ENCODE measurements around the gene FGF12.

Gene FGF12

DNA sequence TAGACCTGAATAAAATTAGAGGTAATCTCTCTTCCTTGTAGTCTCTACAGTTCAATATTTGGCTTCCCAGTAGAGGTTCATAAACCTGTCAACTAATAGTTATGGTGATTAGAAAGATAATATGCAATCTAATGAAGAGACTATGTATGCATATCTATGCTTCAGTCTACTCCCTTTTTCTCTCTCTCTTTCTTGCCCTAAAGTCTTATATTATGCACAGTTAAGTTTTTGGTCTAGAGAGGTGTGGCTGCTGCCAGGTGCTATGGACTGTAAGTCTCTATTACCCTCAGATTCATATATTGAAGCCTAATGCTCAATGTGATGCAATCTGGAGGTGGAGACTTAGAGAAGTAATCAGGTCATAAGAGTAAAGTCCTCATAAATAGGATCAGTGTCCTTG is 413.7 kb downstream of the FGF12 start:
- no peak for TF ChIP-seq EZH2phosphoT487 (IDR thresholded peaks at IDR 0.05; ENCODE audit: borderline replicate concordance, low read length)
- TF ChIP-seq, protein P1, sequence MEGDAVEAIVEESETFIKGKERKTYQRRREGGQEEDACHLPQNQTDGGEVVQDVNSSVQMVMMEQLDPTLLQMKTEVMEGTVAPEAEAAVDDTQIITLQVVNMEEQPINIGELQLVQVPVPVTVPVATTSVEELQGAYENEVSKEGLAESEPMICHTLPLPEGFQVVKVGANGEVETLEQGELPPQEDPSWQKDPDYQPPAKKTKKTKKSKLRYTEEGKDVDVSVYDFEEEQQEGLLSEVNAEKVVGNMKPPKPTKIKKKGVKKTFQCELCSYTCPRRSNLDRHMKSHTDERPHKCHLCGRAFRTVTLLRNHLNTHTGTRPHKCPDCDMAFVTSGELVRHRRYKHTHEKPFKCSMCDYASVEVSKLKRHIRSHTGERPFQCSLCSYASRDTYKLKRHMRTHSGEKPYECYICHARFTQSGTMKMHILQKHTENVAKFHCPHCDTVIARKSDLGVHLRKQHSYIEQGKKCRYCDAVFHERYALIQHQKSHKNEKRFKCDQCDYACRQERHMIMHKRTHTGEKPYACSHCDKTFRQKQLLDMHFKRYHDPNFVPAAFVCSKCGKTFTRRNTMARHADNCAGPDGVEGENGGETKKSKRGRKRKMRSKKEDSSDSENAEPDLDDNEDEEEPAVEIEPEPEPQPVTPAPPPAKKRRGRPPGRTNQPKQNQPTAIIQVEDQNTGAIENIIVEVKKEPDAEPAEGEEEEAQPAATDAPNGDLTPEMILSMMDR (IDR thresholded peaks at IDR 0.05; ENCODE audit: low read depth, low read length, poor library complexity, severe bottlenecking): no peak
- Histone ChIP-seq H3K79me2 (ENCODE audit: control insufficient read depth, low read length) (no peaks in the 10 kb centered on the region), H3F3A (ENCODE audit: control insufficient read depth, insufficient read depth) (no peaks in the 10 kb centered on the region), H3K27ac (ENCODE audit: low read depth, low read length) (no peak overlapping the region), H4K20me1 (ENCODE audit: control insufficient read depth, insufficient read depth, low read depth, low read length) (no peaks in the 10 kb centered on the region), H3K4me3 (ENCODE audit: low read length) (no peak overlapping the region), H3K4me2 (ENCODE audit: low read length) (no peak overlapping the region), H3K9me3 (ENCODE audit: control insufficient read depth, insufficient read depth, low read length) (no peaks in the 10 kb centered on the region), H3K9me2 (replicated peaks; ENCODE audit: control insufficient read depth, low read length) (no peaks in the 10 kb centered on the region), H3K36me3 (ENCODE audit: control insufficient read depth, low read length) (no peaks in the 10 kb centered on the region), H3K27me3 (ENCODE audit: control insufficient read depth, low read length) (no peaks in the 10 kb centered on the region), H3K4me1 (ENCODE audit: control insufficient read depth, low read length) (no peaks in the 10 kb centered on the region)

DNA sequence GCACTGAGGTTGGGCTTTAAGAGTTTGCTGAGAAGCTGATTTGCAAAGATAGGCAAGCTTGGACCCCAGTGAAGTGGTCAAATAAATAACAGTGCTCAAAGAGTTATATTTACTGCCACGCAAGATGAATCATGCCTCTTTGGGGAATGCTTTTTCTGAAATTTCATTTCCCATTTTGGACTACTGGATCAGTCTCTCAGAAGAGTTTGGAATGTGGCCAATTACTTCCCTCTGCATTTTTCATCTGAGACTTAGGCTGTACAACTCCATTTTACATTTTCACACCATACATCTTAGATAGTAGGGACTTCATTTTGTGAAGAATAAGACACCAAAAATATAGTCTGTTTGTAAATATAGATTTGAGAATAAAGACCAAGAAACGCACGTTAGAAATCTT is 419.7 kb downstream of the FGF12 start:
- H3K4me1 ChIP-seq (ENCODE audit: control insufficient read depth, low read length): no peaks in the 10 kb centered on the region
- H3F3A ChIP-seq (ENCODE audit: control insufficient read depth, insufficient read depth): no peaks in the 10 kb centered on the region
- no peaks in the 10 kb centered on the region for H3K36me3 ChIP-seq (ENCODE audit: control insufficient read depth, low read length)
- H4K20me1 ChIP-seq (ENCODE audit: control insufficient read depth, insufficient read depth, low read depth, low read length): no peaks in the 10 kb centered on the region
- no peaks in the 10 kb centered on the region for H3K79me2 ChIP-seq (ENCODE audit: control insufficient read depth, low read length)
- no peaks in the 10 kb centered on the region for H3K9me2 ChIP-seq (replicated peaks; ENCODE audit: control insufficient read depth, low read length)
- H3K4me2 ChIP-seq (ENCODE audit: low read length): no peak overlapping the region
- H3K27me3 ChIP-seq (ENCODE audit: control insufficient read depth, low read length): no peaks in the 10 kb centered on the region
- no peaks in the 10 kb centered on the region for H3K9me3 ChIP-seq (ENCODE audit: control insufficient read depth, insufficient read depth, low read length)
- H3K27ac ChIP-seq (ENCODE audit: low read depth, low read length): no peak overlapping the region
- no peak overlapping the region for H3K4me3 ChIP-seq (ENCODE audit: low read length)
- no peak for TF ChIP-seq EZH2phosphoT487 (IDR thresholded peaks at IDR 0.05; ENCODE audit: borderline replicate concordance, low read length)
- TF ChIP-seq, protein P1 (IDR thresholded peaks at IDR 0.05; ENCODE audit: low read depth, low read length, poor library complexity, severe bottlenecking): no peak

DNA sequence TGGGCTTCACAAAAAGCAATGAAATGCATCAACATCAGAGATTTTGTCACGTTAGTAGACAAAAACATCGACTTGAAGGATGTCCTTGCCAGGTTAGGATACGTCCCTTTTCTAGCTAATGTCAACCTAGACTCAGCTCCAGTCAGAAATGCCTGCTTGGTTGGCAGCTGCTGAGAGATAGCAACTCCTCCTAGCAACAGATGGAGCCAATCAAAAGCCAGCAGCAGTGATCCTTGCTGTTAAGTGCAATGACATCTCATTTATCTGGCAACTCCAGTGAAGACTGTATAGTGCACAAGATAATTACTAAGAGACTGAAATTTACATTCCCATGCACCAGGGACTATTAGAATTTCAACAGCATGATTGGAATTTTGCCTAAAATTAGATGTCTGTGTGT is 424.1 kb downstream of the FGF12 start:
- Histone ChIP-seq H3K27ac (ENCODE audit: low read depth, low read length) (no peak overlapping the region), H3K9me3 (ENCODE audit: control insufficient read depth, insufficient read depth, low read length) (no peaks in the 10 kb centered on the region), H3K4me1 (ENCODE audit: control insufficient read depth, low read length) (no peaks in the 10 kb centered on the region), H3K9me2 (replicated peaks; ENCODE audit: control insufficient read depth, low read length) (no peaks in the 10 kb centered on the region), H3K36me3 (ENCODE audit: control insufficient read depth, low read length) (no peaks in the 10 kb centered on the region), H3F3A (ENCODE audit: control insufficient read depth, insufficient read depth) (no peaks in the 10 kb centered on the region), H3K79me2 (ENCODE audit: control insufficient read depth, low read length) (no peaks in the 10 kb centered on the region), H3K27me3 (ENCODE audit: control insufficient read depth, low read length) (no peaks in the 10 kb centered on the region), H3K4me2 (ENCODE audit: low read length) (no peak overlapping the region), H3K4me3 (ENCODE audit: low read length) (no peak overlapping the region), H4K20me1 (ENCODE audit: control insufficient read depth, insufficient read depth, low read depth, low read length) (no peaks in the 10 kb centered on the region)
- TF ChIP-seq, protein P1 (IDR thresholded peaks at IDR 0.05; ENCODE audit: low read depth, low read length, poor library complexity, severe bottlenecking): no peak
- no peak for TF ChIP-seq EZH2phosphoT487 (IDR thresholded peaks at IDR 0.05; ENCODE audit: borderline replicate concordance, low read length)

DNA sequence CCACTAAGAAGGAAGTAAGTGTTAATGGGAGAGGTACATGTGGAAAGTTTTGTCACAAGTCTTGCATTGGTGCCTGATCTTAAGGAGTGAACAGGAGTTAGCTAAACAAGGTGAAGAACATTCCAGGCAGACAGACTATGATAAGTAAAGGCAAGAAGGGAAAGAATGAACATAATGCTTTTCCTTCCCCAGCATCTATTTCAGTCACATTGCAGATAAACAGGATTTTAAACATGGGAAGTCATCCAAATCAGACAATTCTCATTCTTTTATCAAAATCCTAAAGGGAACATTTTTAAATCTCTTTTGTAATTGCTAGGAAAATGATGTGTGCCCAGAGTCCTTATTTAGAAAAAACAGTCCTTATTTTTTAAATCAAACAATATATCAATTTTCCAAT is 424.6 kb downstream of the FGF12 start:
- no peaks in the 10 kb centered on the region for H3F3A ChIP-seq (ENCODE audit: control insufficient read depth, insufficient read depth)
- no peaks in the 10 kb centered on the region for H3K9me2 ChIP-seq (replicated peaks; ENCODE audit: control insufficient read depth, low read length)
- H4K20me1 ChIP-seq (ENCODE audit: control insufficient read depth, insufficient read depth, low read depth, low read length): no peaks in the 10 kb centered on the region
- H3K4me3 ChIP-seq (ENCODE audit: low read length): no peak overlapping the region
- H3K9me3 ChIP-seq (ENCODE audit: control insufficient read depth, insufficient read depth, low read length): no peaks in the 10 kb centered on the region
- no peak overlapping the region for H3K27ac ChIP-seq (ENCODE audit: low read depth, low read length)
- no peaks in the 10 kb centered on the region for H3K36me3 ChIP-seq (ENCODE audit: control insufficient read depth, low read length)
- H3K4me2 ChIP-seq (ENCODE audit: low read length): no peak overlapping the region
- no peaks in the 10 kb centered on the region for H3K4me1 ChIP-seq (ENCODE audit: control insufficient read depth, low read length)
- H3K79me2 ChIP-seq (ENCODE audit: control insufficient read depth, low read length): no peaks in the 10 kb centered on the region
- H3K27me3 ChIP-seq (ENCODE audit: control insufficient read depth, low read length): no peaks in the 10 kb centered on the region
- no peak for TF ChIP-seq EZH2phosphoT487 (IDR thresholded peaks at IDR 0.05; ENCODE audit: borderline replicate concordance, low read length)
- TF ChIP-seq, protein P1 (IDR thresholded peaks at IDR 0.05; ENCODE audit: low read depth, low read length, poor library complexity, severe bottlenecking): no peak

All from DOHH2 (cell line).